ENCODE data around the gene FGF12.

The FGF12 gene

DNA sequence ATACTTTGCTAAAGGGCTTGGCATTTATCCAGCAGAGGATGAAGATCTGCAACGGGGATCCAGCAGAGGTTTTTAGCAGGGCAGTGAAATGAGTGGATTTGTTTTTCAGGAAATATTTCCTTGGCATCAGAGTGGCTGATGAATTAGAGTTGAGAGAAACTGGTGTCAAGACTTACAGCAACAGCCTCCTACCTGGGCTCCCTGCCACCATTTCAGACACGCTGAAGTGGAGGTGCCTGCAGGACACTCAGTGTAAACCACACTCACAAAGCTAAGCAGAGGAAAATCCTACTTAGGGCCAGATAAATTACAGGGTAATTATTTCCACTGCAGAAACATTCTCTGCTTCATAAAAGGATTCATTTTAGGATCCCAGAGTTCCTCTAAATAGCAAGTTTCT, 519.7 kb downstream of the FGF12 start:
- Histone ChIP-seq H2AFZ (ENCODE audit: low read depth, low read length, severe bottlenecking) (no peak overlapping the region), H4K20me1 (ENCODE audit: low read depth, low read length) (no peaks in the 10 kb centered on the region), H3K27me3 (ENCODE audit: low read length) (no peaks in the 10 kb centered on the region), H3K27ac (ENCODE audit: low read depth, low read length) (no peak overlapping the region), H3F3A (ENCODE audit: insufficient read depth) (no peaks in the 10 kb centered on the region), H3K9ac (ENCODE audit: low read length) (no peak overlapping the region), H3K79me2 (ENCODE audit: insufficient read depth, low read length) (no peaks in the 10 kb centered on the region), H3K4me2 (ENCODE audit: low read depth, low read length, poor library complexity, severe bottlenecking) (no peak overlapping the region), H3K36me3 (ENCODE audit: low read length) (no peaks in the 10 kb centered on the region), H3K9me2 (replicated peaks; ENCODE audit: insufficient read depth, low read length) (no peaks in the 10 kb centered on the region), H3K4me3 (ENCODE audit: insufficient read depth, low read length, poor library complexity, severe bottlenecking) (no peak overlapping the region), H3K9me3 (ENCODE audit: insufficient read depth, low read length) (no peaks in the 10 kb centered on the region)
- no peak for TF ChIP-seq EZH2phosphoT487 (conservative IDR thresholded peaks at IDR 0.05; ENCODE audit: low read length)
- TF ChIP-seq, protein P1, sequence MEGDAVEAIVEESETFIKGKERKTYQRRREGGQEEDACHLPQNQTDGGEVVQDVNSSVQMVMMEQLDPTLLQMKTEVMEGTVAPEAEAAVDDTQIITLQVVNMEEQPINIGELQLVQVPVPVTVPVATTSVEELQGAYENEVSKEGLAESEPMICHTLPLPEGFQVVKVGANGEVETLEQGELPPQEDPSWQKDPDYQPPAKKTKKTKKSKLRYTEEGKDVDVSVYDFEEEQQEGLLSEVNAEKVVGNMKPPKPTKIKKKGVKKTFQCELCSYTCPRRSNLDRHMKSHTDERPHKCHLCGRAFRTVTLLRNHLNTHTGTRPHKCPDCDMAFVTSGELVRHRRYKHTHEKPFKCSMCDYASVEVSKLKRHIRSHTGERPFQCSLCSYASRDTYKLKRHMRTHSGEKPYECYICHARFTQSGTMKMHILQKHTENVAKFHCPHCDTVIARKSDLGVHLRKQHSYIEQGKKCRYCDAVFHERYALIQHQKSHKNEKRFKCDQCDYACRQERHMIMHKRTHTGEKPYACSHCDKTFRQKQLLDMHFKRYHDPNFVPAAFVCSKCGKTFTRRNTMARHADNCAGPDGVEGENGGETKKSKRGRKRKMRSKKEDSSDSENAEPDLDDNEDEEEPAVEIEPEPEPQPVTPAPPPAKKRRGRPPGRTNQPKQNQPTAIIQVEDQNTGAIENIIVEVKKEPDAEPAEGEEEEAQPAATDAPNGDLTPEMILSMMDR (IDR thresholded peaks at IDR 0.05; ENCODE audit: insufficient read depth, low read length, poor library complexity, severe bottlenecking) = no peak

DNA sequence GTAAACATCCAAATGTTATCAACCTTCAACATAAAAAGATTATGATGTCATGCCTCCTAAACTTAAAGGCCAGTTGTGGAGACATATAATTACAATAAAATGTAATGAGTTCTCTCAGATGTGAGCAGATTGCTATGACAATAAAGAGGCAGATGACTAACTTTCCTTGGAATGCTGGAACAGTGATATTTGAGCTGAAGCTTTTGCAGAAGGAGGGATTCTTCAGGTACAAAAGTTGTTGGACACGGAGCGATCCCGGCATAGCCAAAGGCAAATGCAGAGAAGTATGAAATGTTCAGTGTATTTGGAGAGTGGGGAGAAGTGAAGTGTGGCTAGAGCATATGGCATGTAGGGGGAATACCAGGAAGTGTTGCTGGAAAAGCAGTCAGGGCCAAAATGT, 520.1 kb downstream of the FGF12 start:
- no peaks in the 10 kb centered on the region for H3K79me2 ChIP-seq (ENCODE audit: insufficient read depth, low read length)
- H2AFZ ChIP-seq (ENCODE audit: low read depth, low read length, severe bottlenecking) = no peak overlapping the region
- no peaks in the 10 kb centered on the region for H3F3A ChIP-seq (ENCODE audit: insufficient read depth)
- no peak overlapping the region for H3K4me2 ChIP-seq (ENCODE audit: low read depth, low read length, poor library complexity, severe bottlenecking)
- H3K9me3 ChIP-seq (ENCODE audit: insufficient read depth, low read length) = no peaks in the 10 kb centered on the region
- no peak overlapping the region for H3K27ac ChIP-seq (ENCODE audit: low read depth, low read length)
- no peaks in the 10 kb centered on the region for H4K20me1 ChIP-seq (ENCODE audit: low read depth, low read length)
- no peaks in the 10 kb centered on the region for H3K36me3 ChIP-seq (ENCODE audit: low read length)
- no peak overlapping the region for H3K9ac ChIP-seq (ENCODE audit: low read length)
- H3K4me3 ChIP-seq (ENCODE audit: insufficient read depth, low read length, poor library complexity, severe bottlenecking) = no peak overlapping the region
- H3K27me3 ChIP-seq (ENCODE audit: low read length) = no peaks in the 10 kb centered on the region
- TF ChIP-seq EZH2phosphoT487 (conservative IDR thresholded peaks at IDR 0.05; ENCODE audit: low read length) = no peak
- TF ChIP-seq, protein P1 (IDR thresholded peaks at IDR 0.05; ENCODE audit: insufficient read depth, low read length, poor library complexity, severe bottlenecking) = no peak
- no peaks in the 10 kb centered on the region for H3K9me2 ChIP-seq (replicated peaks; ENCODE audit: insufficient read depth, low read length)

DNA sequence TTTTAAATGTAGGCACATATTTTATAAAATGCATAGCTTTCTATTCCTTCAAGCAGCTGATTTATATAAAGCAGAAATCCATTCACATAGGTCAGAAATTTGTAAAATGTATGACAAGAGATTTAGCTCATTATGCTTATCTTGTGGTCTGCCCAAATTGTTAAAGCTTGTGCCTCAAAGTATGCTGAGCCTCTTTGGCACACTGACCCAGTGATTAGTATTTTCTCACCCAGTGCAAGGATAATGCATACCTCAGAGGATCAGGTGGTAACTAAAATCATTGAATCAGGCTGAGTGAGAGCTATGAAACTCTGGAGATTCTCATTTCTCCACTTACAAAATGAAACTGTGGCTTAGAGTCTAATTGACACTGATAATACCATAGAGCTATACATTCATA, 533.3 kb downstream of the FGF12 start:
- no peak overlapping the region for H2AFZ ChIP-seq (ENCODE audit: low read depth, low read length, severe bottlenecking)
- no peak overlapping the region for H3K4me3 ChIP-seq (ENCODE audit: insufficient read depth, low read length, poor library complexity, severe bottlenecking)
- H3K36me3 ChIP-seq (ENCODE audit: low read length) = no peaks in the 10 kb centered on the region
- H3K79me2 ChIP-seq (ENCODE audit: insufficient read depth, low read length) = no peaks in the 10 kb centered on the region
- H4K20me1 ChIP-seq (ENCODE audit: low read depth, low read length) = no peaks in the 10 kb centered on the region
- no peaks in the 10 kb centered on the region for H3K9me3 ChIP-seq (ENCODE audit: insufficient read depth, low read length)
- H3K27me3 ChIP-seq (ENCODE audit: low read length) = no peaks in the 10 kb centered on the region
- H3K9me2 ChIP-seq (replicated peaks; ENCODE audit: insufficient read depth, low read length) = no peaks in the 10 kb centered on the region
- H3K9ac ChIP-seq (ENCODE audit: low read length) = no peak overlapping the region
- H3K4me2 ChIP-seq (ENCODE audit: low read depth, low read length, poor library complexity, severe bottlenecking) = no peak overlapping the region
- H3K27ac ChIP-seq (ENCODE audit: low read depth, low read length) = no peak overlapping the region
- no peak for TF ChIP-seq EZH2phosphoT487 (conservative IDR thresholded peaks at IDR 0.05; ENCODE audit: low read length)
- TF ChIP-seq, protein P1 (IDR thresholded peaks at IDR 0.05; ENCODE audit: insufficient read depth, low read length, poor library complexity, severe bottlenecking) = no peak
- no peaks in the 10 kb centered on the region for H3F3A ChIP-seq (ENCODE audit: insufficient read depth)

All from SU-DHL-6 (cell line).